ENCODE results near the gene ACOT11. TPM values are rescaled to one million over a fixed set of nuclear protein-coding genes. Genes with fewer than 3 reads are reported as not detected.

ACOT11 gene
- total and polyA plus RNA-seq, 2 donors (not counting 1 experiment from before 2014, with no cell fraction given), result 0.73 to 2.5 TPM

GRCh38 chr1:54517496-54517895 lies 30.5 kb upstream of the ACOT11 start:
- no peaks in the 10 kb centered on the region for H3K27me3 ChIP-seq (ENCODE audit: control insufficient read depth, insufficient read depth, low read length)
- no peak for TF ChIP-seq CTCF (conservative IDR thresholded peaks at IDR 0.05 in 1 of 2, IDR thresholded peaks at IDR 0.05 in 1 of 2; ENCODE audit: low read depth in 1 of 2, low read length in 2 of 2)
- TF ChIP-seq EZH2 (IDR thresholded peaks at IDR 0.05; ENCODE audit: low read length, missing control alignments), result no peak
- H3K27ac ChIP-seq (ENCODE audit: insufficient read depth, low read length), result no peak overlapping the region
- H3K4me3 ChIP-seq (replicated peaks in 1 of 4; ENCODE audit: control extremely low read depth in 1 of 4, insufficient read depth in 1 of 4, low read depth in 3 of 4, low read length in 4 of 4), result no peak overlapping the region
- no peaks in the 10 kb centered on the region for H4K20me1 ChIP-seq (ENCODE audit: control insufficient read depth, extremely low read depth, insufficient read depth, low read length)
- H3K4me2 ChIP-seq (ENCODE audit: extremely low read depth, insufficient read depth, low read length), result no peak overlapping the region
- H3K9ac ChIP-seq (ENCODE audit: insufficient read depth, low read length), result no peak overlapping the region
- no peaks in the 10 kb centered on the region for H3K79me2 ChIP-seq (ENCODE audit: control insufficient read depth, insufficient read depth, low read length)
- no peaks in the 10 kb centered on the region for H3K4me1 ChIP-seq (ENCODE audit: control insufficient read depth, extremely low read depth, insufficient read depth, low read length)
- H3K9me3 ChIP-seq (ENCODE audit: control insufficient read depth, insufficient read depth, low read depth, low read length), result no peaks in the 10 kb centered on the region
- DNase-seq (ENCODE audit: low read depth in 2 of 2), result no peak
- H3K36me3 ChIP-seq (ENCODE audit: control insufficient read depth, insufficient read depth, low read length), result no peaks in the 10 kb centered on the region
- no peak overlapping the region for H2AFZ ChIP-seq (ENCODE audit: low read length)

GRCh38 chr1:54518489-54518888 lies 29.5 kb upstream of the ACOT11 start:
- Histone ChIP-seq H2AFZ (ENCODE audit: low read length) (no peak overlapping the region), H3K79me2 (ENCODE audit: control insufficient read depth, insufficient read depth, low read length) (no peaks in the 10 kb centered on the region), H3K9ac (ENCODE audit: insufficient read depth, low read length) (no peak overlapping the region), H3K4me1 (ENCODE audit: control insufficient read depth, extremely low read depth, insufficient read depth, low read length) (no peaks in the 10 kb centered on the region), H3K4me3 (replicated peaks in 1 of 4; ENCODE audit: control extremely low read depth in 1 of 4, insufficient read depth in 1 of 4, low read depth in 3 of 4, low read length in 4 of 4) (no peak overlapping the region), H3K9me3 (ENCODE audit: control insufficient read depth, insufficient read depth, low read depth, low read length) (no peaks in the 10 kb centered on the region), H4K20me1 (ENCODE audit: control insufficient read depth, extremely low read depth, insufficient read depth, low read length) (no peaks in the 10 kb centered on the region), H3K4me2 (ENCODE audit: extremely low read depth, insufficient read depth, low read length) (no peak overlapping the region), H3K36me3 (ENCODE audit: control insufficient read depth, insufficient read depth, low read length) (no peaks in the 10 kb centered on the region), H3K27me3 (ENCODE audit: control insufficient read depth, insufficient read depth, low read length) (no peaks in the 10 kb centered on the region), H3K27ac (ENCODE audit: insufficient read depth, low read length) (no peak overlapping the region)
- DNase-seq (ENCODE audit: low read depth in 2 of 2), result no peak
- TF ChIP-seq EZH2 (IDR thresholded peaks at IDR 0.05; ENCODE audit: low read length, missing control alignments) (no peak), CTCF (conservative IDR thresholded peaks at IDR 0.05 in 1 of 2, IDR thresholded peaks at IDR 0.05 in 1 of 2; ENCODE audit: low read depth in 1 of 2, low read length in 2 of 2) (no peak)

- Histone ChIP-seq H3K27me3 (ENCODE audit: control insufficient read depth, insufficient read depth, low read length) (no peaks in the 10 kb centered on the region), H3K9ac (ENCODE audit: insufficient read depth, low read length) (no peak overlapping the region), H2AFZ (ENCODE audit: low read length) (no peak overlapping the region), H3K79me2 (ENCODE audit: control insufficient read depth, insufficient read depth, low read length) (no peaks in the 10 kb centered on the region), H3K4me1 (ENCODE audit: control insufficient read depth, extremely low read depth, insufficient read depth, low read length) (no peaks in the 10 kb centered on the region), H3K4me3 (replicated peaks in 1 of 4; ENCODE audit: control extremely low read depth in 1 of 4, insufficient read depth in 1 of 4, low read depth in 3 of 4, low read length in 4 of 4) (no peak overlapping the region), H3K9me3 (ENCODE audit: control insufficient read depth, insufficient read depth, low read depth, low read length) (no peaks in the 10 kb centered on the region), H3K36me3 (ENCODE audit: control insufficient read depth, insufficient read depth, low read length) (no peaks in the 10 kb centered on the region), H3K4me2 (ENCODE audit: extremely low read depth, insufficient read depth, low read length) (no peak overlapping the region), H4K20me1 (ENCODE audit: control insufficient read depth, extremely low read depth, insufficient read depth, low read length) (no peaks in the 10 kb centered on the region), H3K27ac (ENCODE audit: insufficient read depth, low read length) (no peak overlapping the region)
- no peak for DNase-seq (ENCODE audit: low read depth in 2 of 2)
- TF ChIP-seq CTCF (conservative IDR thresholded peaks at IDR 0.05 in 1 of 2, IDR thresholded peaks at IDR 0.05 in 1 of 2; ENCODE audit: low read depth in 1 of 2, low read length in 2 of 2), result no peak
- TF ChIP-seq EZH2 (IDR thresholded peaks at IDR 0.05; ENCODE audit: low read length, missing control alignments), result no peak
These were observed 28.3 kb upstream of the ACOT11 start for GRCh38 chr1:54519709-54520108.

Measured in fibroblast of lung (primary cell).